Kidney (tissue), 14 donors: ENCODE data around the gene DNAJC1. TPM values are rescaled to one million over a fixed set of nuclear protein-coding genes. Genes with fewer than 3 reads are reported as not detected.

Source experiments
- DNase-seq, 5 donors: peaks; one replicate each; pipeline ENCODE4 v3.0.0-alpha.2; 2013 to 2020
- FAIRE-seq: peaks from 2 replicates; lab custom pipeline; 2012; peaks lifted over from hg19 to GRCh38; lab: Jason Lieb, UNC
- H3K27ac ChIP-seq, 2 donors: one replicate each; pipeline ENCODE4 v1.7.0; 2013; ENCODE audit warnings: low read depth in 2 of 2, low read length in 2 of 2, inconsistent platforms in 1 of 2
- H3K27me3 ChIP-seq: one replicate; pipeline ENCODE4 v1.7.1; 2013; ENCODE audit warnings: low read length, inconsistent platforms; ENCODE audit not compliant: control insufficient read depth, insufficient read depth
- H3K36me3 ChIP-seq, 3 donors: one replicate each; pipeline versions ENCODE4 v1.7.0 to v1.7.1; 2013; ENCODE audit warnings: low read length in 3 of 3, control low read depth in 1 of 3, inconsistent platforms in 1 of 3; ENCODE audit not compliant: insufficient read depth in 3 of 3, control insufficient read depth in 2 of 3
- H3K4me1 ChIP-seq, 3 donors: one replicate each; pipeline versions ENCODE4 v1.7.0 to v1.7.1; 2013; ENCODE audit warnings: low read length in 3 of 3, inconsistent platforms in 1 of 3, low read depth in 1 of 3; ENCODE audit not compliant: control insufficient read depth in 2 of 3, insufficient read depth in 2 of 3
- H3K4me3 ChIP-seq, 3 donors: one replicate each; pipeline versions ENCODE4 v1.7.0 to v1.8.1; 2013; ENCODE audit warnings: low read length in 3 of 3, control low read depth in 1 of 3, inconsistent platforms in 1 of 3
- H3K9ac ChIP-seq, 3 donors: one replicate each; pipeline versions ENCODE4 v1.7.0 to v1.7.1; 2013; ENCODE audit warnings: low read length in 3 of 3, control low read depth in 1 of 3, inconsistent platforms in 1 of 3
- H3K9me3 ChIP-seq, 3 donors: one replicate each; pipeline versions ENCODE4 v1.7.0 to v1.7.1; 2013; ENCODE audit warnings: low read length in 3 of 3, control low read depth in 1 of 3, inconsistent platforms in 1 of 3; ENCODE audit not compliant: control insufficient read depth in 2 of 3, insufficient read depth in 1 of 3
- intact Hi-C: fragments of 100-400 bp; cut with DNase I; formaldehyde crosslinking; loops from one replicate; pipeline ENCODE4 v1.11.1; 2022
- polyA plus RNA-seq: library from polyadenylated mRNA; stranded (reverse); fragments of 350-450 nt; fragmentation: Illumina TruSeq; extraction: RNeasy Lipid Tissue Mini Kit (QIAGEN cat#74804); gene quantifications from one replicate; pipeline ENCODE4 v1.2.3, GENCODE V29; 2014; ENCODE audit warnings: low read depth, low replicate concordance; ENCODE audit not compliant: insufficient read depth
- total RNA-seq: library from RNA; stranded (reverse); fragmentation: NEBNext Ultra II Directional; extraction: Animal tissue kit (Norgen Biotek cat#: 25700); gene quantifications from one replicate; pipeline ENCODE4 v1.2.1, GENCODE V29; 2021
- TF ChIP-seq, protein P1 (sequence below): IDR thresholded peaks from 3 replicates; pipeline ENCODE4 v1.5.1; 2012; ENCODE audit warnings: mild to moderate bottlenecking, moderate library complexity, borderline replicate concordance; ENCODE audit not compliant: insufficient read depth; ENCODE audit errors: extremely low read depth
- donor health status: control.
- donor health status: control.
- donor health status: control.
- donor health status: control.
- donor health status: control.
- donor health status: DM: yes; HTN: yes; CAD: no.
- donor health status: Normal renal cell carcinoma (clear cell type).

DNAJC1 gene
- total and polyA plus RNA-seq, 2 donors from 2014 or later, result 33.4 to 34.8 TPM

- Histone ChIP-seq H3K27me3 (no peaks in the 10 kb centered on the region), H3K9me3 (peaks cover 0 to 43% (median 15%) of the 10 kb centered on the region in 3 donors), H3K9ac (no peak overlapping the region), H3K4me3 (no peak overlapping the region), H3K4me1 (no peaks in the 10 kb centered on the region), H3K27ac (no peak overlapping the region), H3K36me3 (no peaks in the 10 kb centered on the region)
- TF ChIP-seq, protein P1, sequence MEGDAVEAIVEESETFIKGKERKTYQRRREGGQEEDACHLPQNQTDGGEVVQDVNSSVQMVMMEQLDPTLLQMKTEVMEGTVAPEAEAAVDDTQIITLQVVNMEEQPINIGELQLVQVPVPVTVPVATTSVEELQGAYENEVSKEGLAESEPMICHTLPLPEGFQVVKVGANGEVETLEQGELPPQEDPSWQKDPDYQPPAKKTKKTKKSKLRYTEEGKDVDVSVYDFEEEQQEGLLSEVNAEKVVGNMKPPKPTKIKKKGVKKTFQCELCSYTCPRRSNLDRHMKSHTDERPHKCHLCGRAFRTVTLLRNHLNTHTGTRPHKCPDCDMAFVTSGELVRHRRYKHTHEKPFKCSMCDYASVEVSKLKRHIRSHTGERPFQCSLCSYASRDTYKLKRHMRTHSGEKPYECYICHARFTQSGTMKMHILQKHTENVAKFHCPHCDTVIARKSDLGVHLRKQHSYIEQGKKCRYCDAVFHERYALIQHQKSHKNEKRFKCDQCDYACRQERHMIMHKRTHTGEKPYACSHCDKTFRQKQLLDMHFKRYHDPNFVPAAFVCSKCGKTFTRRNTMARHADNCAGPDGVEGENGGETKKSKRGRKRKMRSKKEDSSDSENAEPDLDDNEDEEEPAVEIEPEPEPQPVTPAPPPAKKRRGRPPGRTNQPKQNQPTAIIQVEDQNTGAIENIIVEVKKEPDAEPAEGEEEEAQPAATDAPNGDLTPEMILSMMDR, result no peak
- no peak for FAIRE-seq
- DNase-seq, result no peak
- intact Hi-C loops, result no loop called here
Measured at GRCh38 chr10:21827308-21827707, 176.2 kb downstream of the DNAJC1 start.

- no peak overlapping the region for H3K9ac ChIP-seq
- H3K4me1 ChIP-seq, result no peaks in the 10 kb centered on the region
- H3K9me3 ChIP-seq, result peaks cover 0 to 43% (median 15%) of the 10 kb centered on the region in 3 donors
- no peak for FAIRE-seq
- TF ChIP-seq, protein P1, result no peak
- DNase-seq, result no peak
- no peaks in the 10 kb centered on the region for H3K27me3 ChIP-seq
- no peak overlapping the region for H3K4me3 ChIP-seq
- H3K36me3 ChIP-seq, result no peaks in the 10 kb centered on the region
- intact Hi-C loops, result no loop called here
- no peak overlapping the region for H3K27ac ChIP-seq
Measured at GRCh38 chr10:21826725-21827124, 176.8 kb downstream of the DNAJC1 start.

DNA sequence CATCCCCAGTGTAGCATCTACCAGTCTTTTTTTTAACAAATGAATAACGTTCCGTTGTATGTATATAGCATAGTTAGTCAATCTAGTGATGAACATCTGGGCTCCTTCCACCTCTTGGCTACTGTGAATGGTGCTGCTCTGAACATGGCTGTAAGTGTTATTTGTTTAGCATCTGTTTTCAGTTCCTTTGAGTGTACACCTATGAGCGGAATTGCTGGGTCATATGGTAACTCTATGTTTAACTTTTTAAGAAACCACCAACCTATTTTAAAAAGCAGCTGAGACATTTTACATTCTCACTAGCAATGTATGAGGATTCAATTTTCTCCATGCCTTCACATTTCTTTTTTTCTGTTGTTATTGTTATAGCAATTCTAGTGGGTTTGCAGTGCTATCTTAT is 178.2 kb downstream of the DNAJC1 start:
- H3K9ac ChIP-seq, result no peak overlapping the region
- no peaks in the 10 kb centered on the region for H3K36me3 ChIP-seq
- no peaks in the 10 kb centered on the region for H3K27me3 ChIP-seq
- TF ChIP-seq, protein P1, result no peak
- H3K4me3 ChIP-seq, result no peak overlapping the region
- no peak overlapping the region for H3K27ac ChIP-seq
- peaks cover 0 to 40% (median 15%) of the 10 kb centered on the region in 3 donors for H3K9me3 ChIP-seq
- intact Hi-C loops, result no loop called here
- FAIRE-seq, result no peak
- no peak for DNase-seq
- no peaks in the 10 kb centered on the region for H3K4me1 ChIP-seq

DNA sequence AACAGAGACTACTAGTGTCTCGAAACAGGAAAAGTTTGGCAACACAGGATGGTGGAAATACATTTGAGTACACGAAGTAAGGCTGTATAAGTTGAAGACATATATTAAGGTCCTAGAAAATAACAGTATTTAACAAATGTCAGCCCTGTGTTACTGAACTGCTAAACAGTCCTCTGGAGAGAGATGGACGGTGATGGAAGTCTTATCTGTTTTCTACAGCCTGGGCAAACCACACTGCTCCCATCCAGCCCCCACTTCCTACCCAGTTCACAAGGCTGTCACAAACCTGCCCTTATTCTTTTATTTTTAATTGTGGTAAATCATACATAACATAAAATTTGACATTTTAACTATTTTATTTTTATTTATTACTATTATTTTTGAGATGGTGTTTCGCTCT is 179.1 kb downstream of the DNAJC1 start:
- intact Hi-C loops, result no loop called here
- H3K9ac ChIP-seq, result no peak overlapping the region
- H3K36me3 ChIP-seq, result no peaks in the 10 kb centered on the region
- no peak overlapping the region for H3K4me3 ChIP-seq
- no peaks in the 10 kb centered on the region for H3K4me1 ChIP-seq
- H3K27me3 ChIP-seq, result no peaks in the 10 kb centered on the region
- no peak for FAIRE-seq
- H3K27ac ChIP-seq, result no peak overlapping the region
- DNase-seq, result no peak
- H3K9me3 ChIP-seq, result peaks cover 0 to 33% (median 10%) of the 10 kb centered on the region in 3 donors
- TF ChIP-seq, protein P1, result no peak
